ENCODE data around the gene NDN. TPM values are rescaled to one million over a fixed set of nuclear protein-coding genes. Genes with fewer than 3 reads are reported as not detected.

NDN gene
- total and polyA plus RNA-seq, 4 donors = 3.2 to 37.2 (median 4.0) TPM

- no peak overlapping the region for H3K9ac ChIP-seq (ENCODE audit: low read depth in 1 of 2, low read length in 2 of 2)
- no peaks in the 10 kb centered on the region for H3K9me3 ChIP-seq (ENCODE audit: control insufficient read depth in 4 of 4, low read length in 3 of 4)
- DNase-seq (ENCODE audit: low spot score) = no peak
- peaks cover 0 to 5% (median 0%) of the 10 kb centered on the region in 4 donors for H3K27me3 ChIP-seq (ENCODE audit: control insufficient read depth in 4 of 4, insufficient read depth in 4 of 4, low read length in 3 of 4)
- no peaks in the 10 kb centered on the region for H3K36me3 ChIP-seq (ENCODE audit: control insufficient read depth in 4 of 4, insufficient read depth in 3 of 4, low read depth in 1 of 4, low read length in 3 of 4)
- no peak overlapping the region for H3K4me3 ChIP-seq (ENCODE audit: low read depth in 1 of 3, low read length in 3 of 3)
- 95% methylated on average over 51 of the region's 51 CpGs for WGBS
- no peak overlapping the region for H3K27ac ChIP-seq (ENCODE audit: low read depth in 1 of 2, low read length in 2 of 2)
- no peak for TF ChIP-seq GABPA (IDR thresholded peaks at IDR 0.05 in 1 of 2, conservative IDR thresholded peaks at IDR 0.05 in 1 of 2)
- no peaks in the 10 kb centered on the region for H3K4me1 ChIP-seq (ENCODE audit: control insufficient read depth in 4 of 4, insufficient read depth in 4 of 4, low read length in 3 of 4)
Measured at GRCh38 chr15:23646165-23647000, 40.7 kb downstream of the NDN start.

- no peak for TF ChIP-seq RXRA (IDR thresholded peaks at IDR 0.05)
- TF ChIP-seq FOXA2 (IDR thresholded peaks at IDR 0.05) = no peak
- TF ChIP-seq SP1 (IDR thresholded peaks at IDR 0.05) = no peak
- TF ChIP-seq REST (IDR thresholded peaks at IDR 0.05) = no peak
- TF ChIP-seq MAX (IDR thresholded peaks at IDR 0.05) = no peak
- TF ChIP-seq ZBTB33 (IDR thresholded peaks at IDR 0.05) = no peak
- no peak for TF ChIP-seq NR2F2 (IDR thresholded peaks at IDR 0.05)
- TF ChIP-seq RAD21 (IDR thresholded peaks at IDR 0.05) = no peak
- no peak for TF ChIP-seq YY1 (IDR thresholded peaks at IDR 0.05)
- H3K9ac ChIP-seq (ENCODE audit: low read depth in 1 of 2, low read length in 2 of 2) = no peak overlapping the region
- no peaks in the 10 kb centered on the region for H3K9me3 ChIP-seq (ENCODE audit: control insufficient read depth in 4 of 4, low read length in 3 of 4)
- peaks cover 0 to 5% (median 0%) of the 10 kb centered on the region in 4 donors for H3K27me3 ChIP-seq (ENCODE audit: control insufficient read depth in 4 of 4, insufficient read depth in 4 of 4, low read length in 3 of 4)
- DNase-seq (ENCODE audit: low spot score) = no peak
- H3K4me1 ChIP-seq (ENCODE audit: control insufficient read depth in 4 of 4, insufficient read depth in 4 of 4, low read length in 3 of 4) = no peaks in the 10 kb centered on the region
- H3K27ac ChIP-seq (ENCODE audit: low read depth in 1 of 2, low read length in 2 of 2) = no peak overlapping the region
- no peaks in the 10 kb centered on the region for H3K36me3 ChIP-seq (ENCODE audit: control insufficient read depth in 4 of 4, insufficient read depth in 3 of 4, low read depth in 1 of 4, low read length in 3 of 4)
- 84% methylated on average over 40 of the region's 40 CpGs for WGBS
- no peak overlapping the region for H3K4me3 ChIP-seq (ENCODE audit: low read depth in 1 of 3, low read length in 3 of 3)
Measured at GRCh38 chr15:23645371-23646164, 41.5 kb downstream of the NDN start.

Measured in liver (tissue), 9 donors.